HG03571 (cell line): Measurements from ENCODE around the gene SPSB2.

Experiments used
- ATAC-seq: cut with Tn5 transposase; IDR thresholded peaks from one replicate; pipeline ENCODE4 v1.9.1; 2021; ENCODE audit not compliant: unreplicated experiment

Gene SPSB2

DNA sequence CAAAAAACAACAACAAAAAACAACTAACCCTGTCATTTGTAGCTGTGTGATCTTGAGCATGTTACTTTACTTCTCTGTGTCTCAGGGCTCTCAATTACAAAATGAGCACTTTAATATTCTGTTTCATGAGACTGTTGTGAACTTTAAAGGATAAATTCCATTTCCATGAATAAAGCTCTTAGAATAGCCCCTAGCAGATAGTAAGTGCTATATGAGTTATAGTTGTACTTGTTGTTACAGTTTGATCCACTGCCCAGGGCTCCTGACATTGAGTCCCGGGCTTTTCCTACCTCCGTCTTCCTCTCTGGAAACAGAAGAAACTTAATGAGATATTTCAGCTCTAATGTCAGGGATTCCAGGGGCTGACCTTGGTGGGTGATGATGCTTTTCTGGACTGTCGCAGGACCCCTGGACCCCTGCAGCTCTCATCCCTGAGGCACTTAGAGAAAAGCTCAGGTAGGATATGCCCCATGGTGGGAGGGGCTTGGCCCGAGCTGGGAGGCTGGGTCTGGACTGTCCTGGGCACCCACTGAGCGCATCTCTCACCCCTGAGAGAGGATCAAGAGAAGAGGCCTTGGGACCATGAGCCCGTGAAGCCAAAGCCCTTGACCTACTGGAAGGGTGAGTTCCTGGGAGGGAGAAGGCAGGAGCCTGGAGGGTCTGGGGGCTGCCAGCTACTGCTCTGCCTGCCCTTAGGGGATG is 39.8 kb downstream of the SPSB2 start:
- ATAC-seq = no peak

DNA sequence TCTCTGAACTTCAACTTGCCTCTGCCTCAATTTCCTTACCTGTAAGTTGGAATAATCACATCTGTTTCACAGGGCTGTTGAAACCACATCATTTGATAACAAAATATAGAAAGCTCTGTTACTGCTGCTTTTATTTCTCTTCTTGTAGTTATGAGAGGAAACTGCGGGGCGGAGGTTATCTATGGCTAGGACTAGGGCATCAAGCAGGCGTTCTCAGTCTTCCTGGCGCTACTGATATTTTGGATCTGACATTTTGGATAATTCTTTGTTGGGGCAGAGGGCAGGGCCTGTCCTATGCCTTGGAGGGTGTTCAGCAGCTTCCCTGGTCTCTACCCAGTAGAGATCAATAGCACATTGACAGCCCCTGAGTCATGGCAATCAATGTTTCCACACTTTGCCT is 41.0 kb downstream of the SPSB2 start:
- ATAC-seq = no peak

DNA sequence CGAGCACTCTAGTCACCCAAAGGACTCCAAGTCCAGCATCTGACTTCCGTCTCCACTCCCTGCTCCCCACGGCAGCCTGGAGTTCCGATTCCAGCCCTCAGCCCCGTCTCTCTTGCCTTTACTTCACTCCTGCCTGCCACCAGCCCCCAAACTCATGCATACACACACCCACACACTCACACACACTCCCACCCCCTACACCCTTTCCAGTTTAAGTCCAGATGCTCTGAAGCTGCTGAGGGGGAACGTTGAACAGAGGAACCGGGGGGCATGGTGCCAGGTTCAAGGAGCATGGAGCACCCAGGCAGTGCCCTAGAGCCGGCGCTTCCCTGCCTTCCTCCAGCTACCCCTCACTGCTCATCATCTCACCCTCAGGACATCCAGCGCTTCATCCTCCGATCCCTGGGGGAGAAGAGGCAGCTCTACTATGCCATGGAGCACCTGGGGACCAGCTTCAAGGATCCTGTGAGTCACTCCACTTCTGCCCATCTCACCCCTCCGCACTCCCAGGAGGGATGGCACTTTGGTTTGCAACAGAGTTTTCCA is 41.6 kb downstream of the SPSB2 start:
- ATAC-seq = no peak

DNA sequence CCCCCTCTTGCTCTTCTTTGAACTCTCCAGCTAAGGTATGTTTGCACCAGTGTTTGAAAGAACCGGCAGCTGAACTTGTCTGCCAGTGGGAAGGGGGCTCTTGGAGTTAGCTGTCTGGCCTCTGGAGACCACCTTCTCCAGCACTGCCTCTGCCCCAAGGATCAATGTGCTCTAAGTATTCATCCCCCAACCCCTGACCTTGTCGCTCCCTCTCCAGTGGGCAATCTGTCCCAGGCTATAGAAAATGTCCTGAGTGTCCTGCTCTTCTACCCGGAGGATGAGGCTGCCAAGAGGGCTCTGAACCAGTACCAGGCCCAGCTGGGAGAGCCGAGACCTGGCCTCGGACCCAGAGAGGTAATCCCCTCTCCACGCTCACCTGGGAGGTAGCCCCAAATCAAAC is 42.1 kb downstream of the SPSB2 start:
- no peak for ATAC-seq

DNA sequence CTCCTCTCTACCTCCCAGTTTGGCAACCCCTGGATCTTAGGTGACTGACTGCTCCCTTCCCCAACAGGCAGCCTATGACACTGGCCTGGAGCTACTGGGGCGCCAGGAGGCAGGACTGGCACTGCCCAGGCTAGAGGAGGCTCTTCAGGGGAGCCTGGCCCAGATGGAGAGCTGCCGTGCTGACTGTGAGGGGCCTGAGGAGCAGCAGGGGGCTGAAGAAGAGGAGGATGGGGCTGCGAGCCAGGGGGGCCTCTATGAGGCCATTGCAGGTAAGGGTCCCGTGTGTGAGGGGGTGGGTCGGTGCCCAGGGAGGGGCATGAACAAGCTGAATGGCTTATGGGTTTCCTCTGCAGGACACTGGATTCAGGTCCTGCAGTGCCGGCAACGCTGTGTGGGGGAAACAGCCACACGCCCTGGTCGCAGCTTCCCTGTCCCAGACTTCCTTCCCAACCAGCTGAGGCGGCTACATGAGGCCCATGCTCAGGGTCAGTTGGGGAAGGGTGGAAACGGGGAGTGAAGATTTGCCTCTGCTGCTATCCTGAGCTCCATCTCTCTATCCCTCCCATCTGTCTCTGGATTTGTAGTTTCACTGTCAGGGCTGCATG is 42.7 kb downstream of the SPSB2 start:
- ATAC-seq = no peak

DNA sequence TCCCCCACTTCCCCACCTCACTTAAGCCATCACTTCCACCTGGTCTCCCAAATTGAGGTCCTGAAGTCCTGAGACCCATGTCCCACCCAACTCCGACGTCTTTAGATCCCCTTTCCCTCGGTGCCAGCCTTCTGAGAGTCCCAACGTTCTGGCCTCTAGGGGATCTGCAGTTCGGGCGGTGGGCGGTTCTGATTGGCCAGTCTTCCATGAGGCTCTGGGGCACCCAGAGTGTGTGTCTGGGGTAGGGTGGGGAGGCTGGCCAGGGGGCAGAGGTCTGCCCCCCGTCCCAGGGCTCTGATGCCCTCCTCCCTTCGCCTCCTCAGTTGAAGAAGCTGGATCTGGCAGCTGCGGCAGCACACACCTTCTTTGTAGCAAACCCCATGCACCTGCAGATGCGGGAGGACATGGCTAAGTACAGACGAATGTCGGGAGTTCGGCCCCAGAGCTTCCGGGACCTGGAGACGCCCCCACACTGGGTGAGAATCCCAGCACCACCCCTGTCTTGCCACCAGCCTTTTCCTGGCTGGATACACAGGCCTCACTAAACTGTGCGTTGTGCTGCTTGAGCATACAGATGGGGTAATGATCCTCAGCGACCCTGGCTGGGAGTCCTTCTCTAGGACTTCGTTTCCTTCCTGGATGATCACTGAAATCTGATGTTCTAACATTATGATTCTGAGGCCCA is 43.4 kb downstream of the SPSB2 start:
- ATAC-seq = no peak

DNA sequence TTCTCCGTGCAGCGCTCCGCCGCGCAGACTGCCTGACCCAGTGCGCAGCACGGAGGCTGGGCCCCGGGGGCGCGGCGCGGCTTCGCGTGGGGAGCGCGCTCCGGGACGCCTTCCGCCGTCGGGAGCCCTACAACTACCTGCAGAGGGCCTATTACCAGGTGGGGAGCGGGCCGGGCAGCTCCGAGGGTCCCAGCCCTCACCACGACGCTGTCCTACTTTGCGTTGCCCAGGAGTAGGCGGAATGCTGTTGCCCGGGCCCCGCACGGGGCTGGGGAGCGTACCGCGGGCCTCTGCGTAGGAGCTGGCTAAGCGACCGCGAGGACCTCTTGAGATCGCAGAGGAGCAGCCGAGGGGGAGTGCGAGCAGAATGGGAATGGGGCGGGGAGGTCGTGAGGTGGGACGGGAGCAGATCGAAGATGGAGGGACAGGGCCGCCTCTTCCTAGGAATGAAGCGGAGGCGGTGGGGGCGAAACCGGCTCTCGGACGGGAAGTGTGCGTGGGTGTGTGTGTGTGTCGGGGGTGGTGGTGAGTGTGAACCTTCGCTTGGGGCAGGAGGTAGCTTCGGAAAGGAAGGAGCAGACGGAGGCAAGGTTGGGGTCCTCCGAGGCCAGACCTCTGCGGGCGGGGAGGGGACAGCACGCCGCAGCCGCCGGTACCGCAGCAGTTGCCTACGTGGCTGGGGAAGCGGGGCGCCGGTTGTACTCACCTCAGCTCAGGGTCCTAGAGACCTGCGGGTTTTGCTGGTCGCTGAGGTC is 44.1 kb downstream of the SPSB2 start:
- ATAC-seq = no peak

DNA sequence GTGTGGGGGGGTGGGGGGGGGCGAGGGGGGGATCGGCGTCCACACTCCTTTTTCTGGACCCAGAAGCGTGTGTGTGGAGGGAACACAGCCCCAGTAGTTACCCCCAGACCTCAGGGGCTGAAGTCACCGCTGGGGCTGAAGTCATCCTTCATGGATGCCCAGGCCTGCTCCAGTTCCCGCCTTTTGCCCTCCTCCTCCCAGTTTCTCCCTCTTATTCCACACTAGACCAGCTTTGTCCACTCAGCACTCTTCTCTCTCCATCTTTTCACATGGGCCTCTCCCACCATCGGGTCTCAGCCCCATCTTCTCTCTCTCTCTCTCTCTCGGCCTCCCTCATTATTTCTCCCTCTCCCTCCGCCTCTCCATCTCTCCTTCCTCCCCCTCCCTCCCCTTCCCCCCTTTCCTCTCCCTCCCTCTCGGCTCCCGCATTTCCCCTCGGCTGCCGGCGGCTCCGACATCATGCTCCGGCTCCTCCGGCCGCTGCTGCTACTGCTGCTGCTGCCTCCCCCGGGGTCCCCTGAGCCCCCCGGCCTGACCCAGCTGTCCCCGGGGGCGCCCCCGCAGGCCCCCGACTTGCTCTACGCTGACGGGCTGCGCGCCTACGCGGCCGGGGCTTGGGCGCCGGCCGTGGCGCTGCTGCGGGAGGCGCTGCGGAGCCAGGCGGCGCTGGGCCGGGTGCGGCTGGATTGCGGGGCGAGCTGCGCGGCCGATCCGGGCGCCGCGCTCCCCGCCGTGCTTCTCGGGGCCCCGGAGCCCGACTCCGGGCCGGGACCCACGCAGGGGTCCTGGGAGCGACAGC is 44.9 kb downstream of the SPSB2 start, which contains the start of gene P3H3:
P3H3 (plus strand) TSS at position 426 of the 799 bp plus-strand sequence; CDS start at position 460, 34 bp downstream.
- ATAC-seq = no peak

DNA sequence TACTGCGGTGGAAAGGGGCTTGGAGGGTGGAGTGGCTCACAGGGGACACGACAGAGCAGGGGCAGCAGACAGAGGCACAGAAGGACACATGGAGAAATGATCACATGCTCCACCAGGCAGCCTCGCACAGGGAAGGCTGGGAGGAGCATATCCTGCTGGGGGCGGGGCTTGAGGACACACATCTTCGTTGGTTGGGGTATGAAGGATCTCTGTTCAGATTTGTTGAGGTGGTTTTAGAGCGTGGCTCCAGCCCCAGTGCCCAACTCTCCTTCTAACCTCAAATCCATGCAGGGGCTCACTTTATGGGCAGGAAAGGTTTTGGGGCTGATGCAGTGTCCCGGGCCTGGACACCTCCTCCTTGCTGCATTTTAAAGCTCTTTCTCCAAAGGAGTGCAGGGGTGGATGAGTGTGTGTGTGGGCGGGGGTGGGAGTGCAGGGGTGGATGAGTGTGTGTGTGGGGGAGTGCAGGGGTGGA is 45.6 kb downstream of the SPSB2 start:
- no peak for ATAC-seq

DNA sequence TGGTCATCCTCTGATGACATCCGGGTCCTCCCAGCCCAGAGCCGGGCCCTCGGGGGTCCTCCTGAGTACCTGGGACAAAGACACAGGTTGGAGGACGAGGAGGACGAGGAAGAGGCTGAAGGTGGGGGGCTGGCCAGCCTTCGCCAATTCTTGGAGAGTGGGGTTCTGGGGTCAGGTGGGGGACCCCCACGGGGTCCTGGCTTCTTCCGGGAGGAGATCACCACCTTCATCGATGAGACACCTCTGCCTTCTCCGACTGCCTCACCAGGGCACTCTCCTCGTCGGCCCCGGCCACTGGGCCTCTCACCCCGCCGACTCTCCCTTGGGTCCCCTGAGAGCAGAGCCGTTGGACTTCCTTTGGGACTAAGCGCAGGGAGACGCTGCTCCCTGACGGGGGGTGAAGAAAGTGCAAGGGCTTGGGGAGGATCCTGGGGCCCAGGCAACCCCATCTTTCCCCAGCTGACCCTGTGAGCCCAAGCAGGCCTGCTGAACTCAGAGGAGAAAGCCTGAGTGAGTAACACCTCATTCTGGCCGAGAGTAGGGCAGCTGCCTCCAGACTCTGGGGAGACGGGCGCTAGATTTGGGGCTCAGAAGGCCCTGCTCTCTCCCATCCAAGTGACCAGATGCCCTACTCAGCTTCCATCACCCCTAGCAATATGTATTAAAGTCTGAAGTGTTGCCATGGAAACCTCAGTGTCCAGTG is 46.2 kb downstream of the SPSB2 start:
- no peak for ATAC-seq

DNA sequence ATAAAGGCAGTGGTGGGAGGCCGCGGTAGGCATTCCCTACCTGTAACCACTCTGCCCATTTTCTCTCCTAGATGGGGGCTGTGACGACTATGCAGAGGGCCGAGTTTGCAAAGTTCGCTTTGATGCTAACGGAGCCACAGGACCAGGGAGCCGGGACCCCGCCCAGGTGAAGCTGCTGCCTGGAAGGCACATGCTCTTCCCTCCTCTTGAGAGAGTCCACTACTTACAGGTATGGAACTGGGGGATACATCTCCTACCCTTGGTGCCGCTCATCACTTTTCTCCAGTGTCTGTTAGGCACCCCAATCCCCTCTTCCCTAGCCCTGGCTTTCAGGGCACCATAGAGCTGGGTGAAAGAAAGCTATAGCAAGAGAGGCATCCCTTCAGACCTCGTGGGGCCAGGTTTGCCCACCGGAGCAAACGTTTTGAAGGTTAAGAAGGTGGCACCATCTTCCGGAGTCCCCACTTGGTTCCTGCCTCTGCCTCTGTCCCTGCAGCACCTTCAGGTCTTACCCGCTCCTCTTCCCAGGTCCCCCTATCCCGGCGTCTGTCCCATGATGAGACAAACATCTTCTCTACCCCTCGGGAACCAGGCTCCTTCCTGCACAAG is 46.9 kb downstream of the SPSB2 start:
- ATAC-seq = no peak

DNA sequence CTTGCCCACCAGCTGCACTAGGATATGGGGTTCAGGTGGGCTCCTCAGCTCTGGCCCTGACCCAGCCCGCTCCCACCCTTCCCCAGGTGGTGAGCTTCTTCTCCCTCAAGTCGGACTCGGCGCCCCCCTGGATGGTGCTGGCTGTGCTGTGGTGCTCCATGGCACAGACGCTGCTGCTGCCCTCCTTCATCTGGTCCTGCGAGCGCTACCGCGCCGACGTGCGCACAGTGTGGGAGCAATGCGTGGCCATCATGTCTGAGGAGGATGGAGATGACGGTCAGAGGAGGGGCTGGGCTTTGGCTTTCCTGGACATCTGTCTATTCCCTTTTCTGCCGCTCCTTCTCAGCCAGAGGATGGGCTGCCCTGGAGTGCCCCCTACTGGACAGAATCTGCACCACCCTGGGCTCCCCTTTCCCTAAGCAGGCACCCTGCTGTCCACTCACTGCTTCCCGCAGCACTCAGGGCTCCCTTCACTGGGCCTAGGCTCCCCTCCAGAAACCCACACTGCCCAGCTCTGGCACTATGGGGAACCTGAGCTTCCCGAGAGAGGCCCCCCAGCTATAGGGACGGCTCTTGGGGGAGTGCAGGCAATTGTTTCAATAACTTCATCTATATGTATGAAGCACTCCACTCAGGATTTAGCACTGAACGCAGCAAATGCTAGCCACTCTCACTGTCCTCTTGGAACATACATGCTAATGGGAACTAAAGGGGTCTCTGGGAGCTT is 47.5 kb downstream of the SPSB2 start:
- ATAC-seq = no peak

DNA sequence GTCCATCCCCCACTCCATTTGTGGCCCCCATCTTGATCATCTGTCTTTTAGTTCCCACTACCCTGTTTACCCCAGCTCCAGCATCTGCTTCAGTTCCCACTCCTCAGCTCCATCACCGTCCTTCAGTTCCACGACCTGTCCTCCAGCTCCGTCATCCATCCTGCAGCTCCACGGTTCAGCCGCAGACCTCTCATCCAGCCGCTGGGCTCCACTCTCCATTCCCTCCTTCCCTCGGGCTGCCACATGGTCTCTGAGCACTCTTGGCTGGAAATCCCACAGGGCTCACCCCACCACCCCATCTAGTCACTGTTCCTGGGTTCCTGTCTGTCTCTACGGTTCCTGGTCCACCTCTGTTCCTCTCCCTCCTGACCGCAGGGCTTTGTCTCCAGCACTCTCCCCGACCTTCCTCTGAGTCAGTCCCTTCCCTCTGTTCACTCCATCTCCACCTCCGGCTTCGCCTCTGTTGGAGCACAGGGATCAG is 48.2 kb downstream of the SPSB2 start:
- ATAC-seq = no peak

DNA sequence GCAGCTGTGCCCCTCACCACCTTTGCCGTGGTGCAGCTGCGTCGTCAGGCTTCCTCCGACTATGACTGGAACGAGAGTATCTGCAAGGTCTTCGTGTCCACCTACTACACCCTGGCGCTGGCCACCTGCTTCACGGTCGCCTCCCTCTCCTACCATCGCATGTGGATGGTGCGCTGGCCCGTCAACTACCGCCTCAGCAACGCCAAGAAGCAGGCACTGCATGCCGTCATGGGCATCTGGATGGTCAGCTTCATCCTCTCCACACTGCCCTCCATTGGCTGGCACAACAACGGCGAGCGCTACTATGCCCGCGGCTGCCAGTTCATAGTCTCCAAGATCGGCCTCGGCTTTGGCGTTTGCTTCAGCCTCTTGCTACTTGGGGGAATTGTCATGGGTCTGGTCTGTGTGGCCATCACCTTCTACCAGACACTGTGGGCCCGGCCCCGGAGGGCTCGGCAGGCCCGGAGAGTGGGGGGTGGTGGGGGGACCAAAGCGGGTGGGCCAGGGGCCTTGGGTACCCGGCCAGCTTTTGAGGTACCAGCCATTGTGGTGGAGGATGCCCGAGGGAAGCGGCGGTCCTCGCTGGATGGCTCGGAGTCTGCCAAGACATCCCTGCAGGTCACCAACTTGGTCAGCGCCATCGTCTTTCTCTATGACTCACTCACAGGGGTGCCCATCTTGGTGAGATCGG is 48.9 kb downstream of the SPSB2 start:
- ATAC-seq = no peak

DNA sequence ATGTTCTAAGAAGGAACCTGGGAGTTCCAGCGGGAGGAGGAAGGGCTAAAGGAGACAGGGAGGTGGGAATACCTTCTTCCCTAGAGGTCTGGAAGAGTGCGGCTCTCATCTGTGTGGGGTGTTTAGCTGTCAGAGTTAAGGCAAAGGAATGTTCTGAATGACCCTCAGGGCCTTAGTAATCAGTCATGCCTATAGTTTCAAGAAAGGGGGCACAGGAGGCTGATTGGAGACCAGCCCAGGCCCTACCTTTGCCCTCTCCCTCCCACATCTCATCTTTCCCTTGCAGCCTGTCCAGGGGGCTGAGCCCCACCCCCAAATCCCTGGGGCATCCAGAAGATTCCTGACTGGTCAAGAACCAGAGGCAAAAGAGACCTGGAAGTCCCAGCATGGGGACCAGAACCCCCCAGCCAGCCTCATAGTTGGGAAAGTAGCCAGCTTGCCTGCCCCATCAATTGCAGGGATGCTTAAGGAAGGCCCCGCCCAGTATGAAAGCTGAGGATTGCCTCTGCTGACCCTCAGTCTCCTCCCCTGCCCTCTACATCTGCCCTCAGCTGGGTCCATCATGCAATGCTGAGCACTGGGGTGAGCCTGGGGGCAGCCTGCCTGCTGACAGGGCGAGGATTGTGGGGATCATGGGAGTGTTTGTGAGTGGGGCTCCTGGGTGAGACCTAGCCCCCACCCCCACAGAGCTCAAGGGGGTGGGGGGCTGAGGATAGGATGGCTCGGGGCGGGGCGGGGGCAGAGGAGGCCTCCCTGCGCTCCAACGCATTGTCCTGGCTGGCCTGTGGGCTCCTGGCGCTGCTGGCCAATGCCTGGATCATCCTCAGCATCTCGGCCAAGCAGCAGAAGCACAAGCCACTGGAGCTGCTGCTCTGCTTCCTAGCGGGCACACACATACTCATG is 49.7 kb downstream of the SPSB2 start:
- no peak for ATAC-seq

DNA sequence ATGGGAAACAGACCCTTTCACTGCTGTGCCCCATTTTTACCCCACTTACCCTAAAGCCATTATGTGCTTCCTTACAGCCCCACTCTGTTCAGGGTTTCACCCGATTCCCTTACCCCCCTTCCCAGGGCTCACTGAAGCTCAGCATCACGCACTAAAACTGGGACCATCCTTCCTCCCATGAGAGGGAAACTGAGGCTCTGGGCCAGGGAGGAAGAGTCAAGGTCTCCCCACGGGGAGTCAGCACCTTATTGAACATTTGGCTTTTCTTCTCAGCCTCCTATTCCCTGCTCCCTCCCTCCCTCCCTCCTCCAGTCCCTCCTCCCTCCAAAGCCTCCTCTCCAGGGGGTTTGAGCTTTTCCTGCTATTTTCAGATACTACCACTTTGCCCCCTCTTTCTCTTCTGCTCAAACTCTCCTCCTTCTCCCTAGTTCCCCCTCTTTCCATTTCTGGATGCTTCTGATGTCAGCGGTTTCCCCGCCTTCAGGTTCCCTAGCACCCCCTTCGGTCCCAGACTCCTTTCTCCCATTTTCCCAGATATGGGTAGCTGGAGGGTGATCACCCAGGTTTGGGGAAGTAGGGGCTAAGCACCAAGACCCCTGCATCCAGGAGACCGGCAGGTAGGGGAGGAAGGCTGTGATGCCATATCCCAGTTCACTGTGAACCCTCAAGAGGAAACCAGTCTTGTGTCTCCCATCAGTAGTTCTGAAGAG is 50.5 kb downstream of the SPSB2 start:
- ATAC-seq = no peak
